ENCODE measurements around the gene ACIN1.

ACIN1 gene

GRCh38 chr14:23130871-23131270 is 35.9 kb upstream of the ACIN1 start:
- DNase-seq (ENCODE audit: extremely low read depth, low read depth): no peak
- no peak for TF ChIP-seq CTCF (IDR thresholded peaks at IDR 0.05; ENCODE audit: low read depth, low read length, missing control alignments)
- no peak overlapping the region for H3K4me3 ChIP-seq (replicated peaks; ENCODE audit: low read depth, low read length)

GRCh38 chr14:23129759-23130316 is 34.9 kb upstream of the ACIN1 start:
- no peak for DNase-seq (ENCODE audit: extremely low read depth, low read depth)
- H3K4me3 ChIP-seq (replicated peaks; ENCODE audit: low read depth, low read length): no peak overlapping the region
- no peak for TF ChIP-seq CTCF (IDR thresholded peaks at IDR 0.05; ENCODE audit: low read depth, low read length, missing control alignments)

GRCh38 chr14:23128969-23129758 is 34.2 kb upstream of the ACIN1 start:
- no peak for TF ChIP-seq CTCF (IDR thresholded peaks at IDR 0.05; ENCODE audit: low read depth, low read length, missing control alignments)
- H3K4me3 ChIP-seq (replicated peaks; ENCODE audit: low read depth, low read length): no peak overlapping the region
- no peak for DNase-seq (ENCODE audit: extremely low read depth, low read depth)

- no peak for TF ChIP-seq CTCF (IDR thresholded peaks at IDR 0.05; ENCODE audit: low read depth, low read length, missing control alignments)
- H3K4me3 ChIP-seq (replicated peaks; ENCODE audit: low read depth, low read length): no peak overlapping the region
- DNase-seq (ENCODE audit: extremely low read depth, low read depth): no peak
These were observed 32.9 kb upstream of the ACIN1 start for GRCh38 chr14:23127861-23128260.

GRCh38 chr14:23126548-23127278 is 31.8 kb upstream of the ACIN1 start:
- no peak overlapping the region for H3K4me3 ChIP-seq (replicated peaks; ENCODE audit: low read depth, low read length)
- no peak for TF ChIP-seq CTCF (IDR thresholded peaks at IDR 0.05; ENCODE audit: low read depth, low read length, missing control alignments)
- DNase-seq (ENCODE audit: extremely low read depth, low read depth): no peak

- DNase-seq (ENCODE audit: extremely low read depth, low read depth): no peak
- H3K4me3 ChIP-seq (replicated peaks; ENCODE audit: low read depth, low read length): no peak overlapping the region
- TF ChIP-seq CTCF (IDR thresholded peaks at IDR 0.05; ENCODE audit: low read depth, low read length, missing control alignments): no peak
These were observed 31.1 kb upstream of the ACIN1 start for GRCh38 chr14:23125933-23126524.
